AG04450 (cell line): ENCODE data around the gene BMP8A. TPM values are rescaled to one million over a fixed set of nuclear protein-coding genes. Genes with fewer than 3 reads are reported as not detected.
"Not testable (repeated sequence)": the region's sequence is repeated elsewhere in the genome, so short reads cannot be mapped to it uniquely, and the experiment has no call there.

Source experiments
- CTCF ChIA-PET: fragments of 300-600, 350-600 bp; formaldehyde crosslinking; extraction: SDS; loops from one replicate; lab custom pipeline; 2022; ENCODE audit warnings: antibody characterized with exemption, inconsistent platforms; lab: Charles Lee
- POLR2A ChIA-PET: fragments of 350-600 bp; formaldehyde crosslinking; extraction: SDS; loops from one replicate; lab custom pipeline; 2021; ENCODE audit warnings: antibody characterized with exemption, inconsistent platforms; lab: Yijun Ruan, JAX
- DNase-seq: peaks from one replicate; pipeline ENCODE4 v3.0.0-alpha.2; 2011; ENCODE audit warnings: low read depth, low spot score
- H3K27ac ChIP-seq: one replicate; pipeline ENCODE4 v1.5.1; 2012; ENCODE audit warnings: low read depth, low read length, control low read depth
- H3K27me3 ChIP-seq: one replicate; pipeline ENCODE4 v1.6.0; 2012; ENCODE audit warnings: low read length; ENCODE audit not compliant: control insufficient read depth, insufficient read depth
- H3K4me3 ChIP-seq: 2 replicates; pipeline ENCODE4 v1.5.1; 2011; ENCODE audit warnings: mild to moderate bottlenecking, low read depth, low read length, control low read depth
- H3K9me3 ChIP-seq: 2 replicates; pipeline ENCODE4 v1.5.1; 2012; ENCODE audit warnings: low read length; ENCODE audit not compliant: control insufficient read depth, insufficient read depth
- polyA plus RNA-seq: library from polyadenylated mRNA; depleted of rRNA; stranded (reverse); fragments of >200 nt; gene quantifications from 2 replicates; pipeline ENCODE4 v1.2.3, GENCODE V29; 2011
- TF ChIP-seq, protein P1 (sequence below): IDR thresholded peaks from 2 replicates; pipeline ENCODE4 v1.5.1; 2011; ENCODE audit warnings: low read depth, low read length, control low read depth, inconsistent platforms

Gene BMP8A
- polyA plus RNA-seq, 1 experiment, result not detected

- TF ChIP-seq, protein P1, sequence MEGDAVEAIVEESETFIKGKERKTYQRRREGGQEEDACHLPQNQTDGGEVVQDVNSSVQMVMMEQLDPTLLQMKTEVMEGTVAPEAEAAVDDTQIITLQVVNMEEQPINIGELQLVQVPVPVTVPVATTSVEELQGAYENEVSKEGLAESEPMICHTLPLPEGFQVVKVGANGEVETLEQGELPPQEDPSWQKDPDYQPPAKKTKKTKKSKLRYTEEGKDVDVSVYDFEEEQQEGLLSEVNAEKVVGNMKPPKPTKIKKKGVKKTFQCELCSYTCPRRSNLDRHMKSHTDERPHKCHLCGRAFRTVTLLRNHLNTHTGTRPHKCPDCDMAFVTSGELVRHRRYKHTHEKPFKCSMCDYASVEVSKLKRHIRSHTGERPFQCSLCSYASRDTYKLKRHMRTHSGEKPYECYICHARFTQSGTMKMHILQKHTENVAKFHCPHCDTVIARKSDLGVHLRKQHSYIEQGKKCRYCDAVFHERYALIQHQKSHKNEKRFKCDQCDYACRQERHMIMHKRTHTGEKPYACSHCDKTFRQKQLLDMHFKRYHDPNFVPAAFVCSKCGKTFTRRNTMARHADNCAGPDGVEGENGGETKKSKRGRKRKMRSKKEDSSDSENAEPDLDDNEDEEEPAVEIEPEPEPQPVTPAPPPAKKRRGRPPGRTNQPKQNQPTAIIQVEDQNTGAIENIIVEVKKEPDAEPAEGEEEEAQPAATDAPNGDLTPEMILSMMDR, result no peak
- Histone ChIP-seq H3K27me3 (peaks cover 8% of the 10 kb centered on the region), H3K9me3 (no peaks in the 10 kb centered on the region; the same call in 1 of the 2 replicates), H3K27ac (no peak overlapping the region), H3K4me3 (no peak overlapping the region)
- no peak for DNase-seq
- ChIA-PET POLR2A (no interaction called here), CTCF (interaction anchor here (0.8 to 1.1 kb wide), 2 partner anchors 38 to 39 kb away, joined by 3 to 4 read pairs; no protein-coding TSS in a partner anchor)
These were observed 9.5 kb downstream of the BMP8A start for GRCh38 chr1:39500862-39501389.

GRCh38 chr1:39501666-39502065 lies 10.2 kb downstream of the BMP8A start:
- no peak overlapping the region for H3K4me3 ChIP-seq
- H3K9me3 ChIP-seq, result no peaks in the 10 kb centered on the region; the same call in 1 of the 2 replicates
- ChIA-PET CTCF (interaction anchor here (0.8 to 1.1 kb wide), 2 partner anchors 37 to 38 kb away, joined by 3 to 4 read pairs; no protein-coding TSS in a partner anchor), POLR2A (no interaction called here)
- peaks cover 8% of the 10 kb centered on the region for H3K27me3 ChIP-seq
- TF ChIP-seq, protein P1, result no peak
- DNase-seq, result peak; percentile 11
- no peak overlapping the region for H3K27ac ChIP-seq

DNA sequence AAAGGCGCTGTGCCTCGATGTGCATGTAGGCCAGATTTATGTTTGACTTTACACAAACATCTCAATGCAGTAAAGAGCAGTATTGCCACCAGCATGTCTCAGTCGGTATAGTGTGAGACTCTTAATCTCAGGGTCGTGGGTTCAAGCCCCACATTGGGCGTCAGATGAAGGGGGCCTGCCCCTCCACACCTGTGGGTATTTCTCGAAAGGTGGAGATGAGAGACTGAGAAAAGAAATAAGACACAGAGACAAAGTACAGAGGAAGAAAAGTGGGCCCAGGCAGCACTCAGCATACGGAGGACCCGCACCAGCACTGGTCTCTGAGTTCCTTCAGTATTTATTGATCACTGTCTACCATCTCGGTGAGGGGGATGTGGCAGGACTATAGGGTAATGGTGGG lies 13.0 kb downstream of the BMP8A start:
- POLR2A ChIA-PET, H3K27me3 ChIP-seq, DNase-seq: not testable (repeated sequence)

DNA sequence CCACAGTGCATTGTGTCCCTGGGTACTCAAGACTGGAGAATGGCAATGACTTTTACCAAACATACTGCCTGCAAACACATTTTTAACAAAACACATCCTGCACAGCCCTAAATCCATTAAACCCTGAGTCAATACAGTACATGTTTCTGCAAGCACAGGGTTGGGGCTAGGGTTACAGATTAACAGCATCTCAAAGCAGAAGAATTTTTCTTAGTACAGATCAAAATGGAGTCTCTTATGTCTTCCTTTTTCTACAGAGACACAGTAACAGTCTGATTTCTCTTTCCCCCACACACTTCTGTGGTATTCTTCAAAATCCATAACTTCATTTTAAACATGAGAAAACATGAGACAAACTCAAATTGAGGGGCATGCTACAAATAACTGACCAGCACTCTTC lies 13.9 kb downstream of the BMP8A start:
- Histone ChIP-seq H3K4me3 (no peak overlapping the region), H3K27me3 (peaks cover 3% of the 10 kb centered on the region), H3K27ac (no peak overlapping the region), H3K9me3 (no peaks in the 10 kb centered on the region; the same call in 1 of the 2 replicates)
- DNase-seq, result no peak
- TF ChIP-seq, protein P1, result no peak
- CTCF ChIA-PET, result no interaction called here
- POLR2A ChIA-PET, result no interaction called here

More for the DNA sequence above, 13.0 kb downstream of the BMP8A start:
- H3K9me3 ChIP-seq, H3K4me3 ChIP-seq, H3K27ac ChIP-seq, CTCF ChIA-PET: not testable (repeated sequence)

DNA sequence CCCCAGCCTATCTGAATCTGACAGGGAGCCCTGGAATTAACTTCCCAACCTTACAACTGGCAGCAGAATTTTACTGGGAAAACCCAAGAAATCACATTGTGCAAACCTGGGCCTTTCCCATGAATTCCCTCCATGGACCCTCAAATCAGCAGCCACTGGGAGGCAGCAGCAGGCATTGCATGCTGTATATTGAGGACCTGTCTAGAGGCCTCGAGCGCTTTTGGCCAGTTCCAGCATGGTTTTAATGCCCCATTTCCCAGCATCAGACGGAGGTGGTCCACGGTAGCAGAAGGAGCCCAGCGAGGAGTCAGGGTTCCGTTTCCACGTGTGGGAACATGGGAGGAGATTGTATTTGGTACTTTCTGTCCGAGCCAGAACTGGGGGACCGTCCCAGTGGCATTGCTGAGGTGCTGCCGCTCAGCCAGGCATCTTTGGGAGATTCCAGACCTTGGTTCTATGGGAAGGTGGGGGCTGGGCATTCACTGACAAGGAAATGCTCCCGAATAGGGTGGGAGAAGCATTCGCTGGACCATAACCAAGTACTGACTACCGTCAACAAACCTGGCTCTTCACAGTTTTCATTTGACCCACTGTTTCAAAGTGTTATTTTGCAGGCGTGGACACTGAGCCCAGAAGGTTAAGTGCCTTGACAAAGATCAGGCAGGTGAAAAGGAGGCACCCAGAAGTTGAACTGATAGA lies 15.9 kb downstream of the BMP8A start:
- no peak overlapping the region for H3K27ac ChIP-seq
- H3K27me3 ChIP-seq, result peaks cover under 1% of the 10 kb centered on the region
- H3K4me3 ChIP-seq, result no peak overlapping the region
- POLR2A ChIA-PET, result no interaction called here
- TF ChIP-seq, protein P1, result peak; percentile 60
- CTCF ChIA-PET, result interaction anchor here (0.7 to 1.2 kb wide), 3 partner anchors 19 to 32 kb away, joined by 3 to 7 read pairs (median 5); no protein-coding TSS in a partner anchor
- DNase-seq, result no peak
- H3K9me3 ChIP-seq, result no peaks in the 10 kb centered on the region; the same call in 1 of the 2 replicates
